OCI-LY7 (cell line): Measurements from ENCODE around the gene MAT1A. TPM values are rescaled to one million over a fixed set of nuclear protein-coding genes. Genes with fewer than 3 reads are reported as not detected.

ENCODE experiments used
- BruUV-seq: library from RNA; stranded (reverse); fragments of 400-500 nt; replicated peaks from 2 replicates; lab custom pipeline; 2021; lab: Mats Ljungman, UMichigan
- CTCF ChIA-PET: fragments of 300-600 bp; sonication (Branson Sonifier 250); formaldehyde crosslinking; loops from one replicate; lab custom pipeline; 2022; ENCODE audit warnings: antibody characterized with exemption; ENCODE audit not compliant: unreplicated experiment; lab: Charles Lee
- POLR2A ChIA-PET: fragments of 300-600 bp; sonication (Branson Sonifier 250); formaldehyde crosslinking; loops from one replicate; lab custom pipeline; 2022; ENCODE audit warnings: antibody characterized with exemption; lab: Charles Lee
- DNase-seq: peaks from one replicate; pipeline ENCODE4 v3.0.0-alpha.2; 2015; ENCODE audit warnings: low spot score
- H2AFZ ChIP-seq: fragments of 200-600 bp; sonication (generic), shearing (Covaris generic); 2 replicates; pipeline ENCODE4 v1.6.1; 2014; ENCODE audit warnings: mild to moderate bottlenecking, antibody characterized with exemption, low read length, moderate library complexity
- H3K27ac ChIP-seq: fragments of 200-600 bp; sonication (generic); 2 replicates; pipeline ENCODE4 v1.5.1; 2014; ENCODE audit warnings: mixed run types, low read depth, mild to moderate bottlenecking, moderate library complexity, low read length, inconsistent platforms; ENCODE audit not compliant: poor library complexity, severe bottlenecking
- H3K36me3 ChIP-seq: fragments of 200-600 bp; sonication (generic); 2 replicates; pipeline ENCODE4 v1.6.1; 2014; ENCODE audit warnings: mild to moderate bottlenecking, antibody characterized with exemption, low read length, moderate library complexity, mixed read lengths; ENCODE audit not compliant: insufficient read depth
- H3K4me1 ChIP-seq: fragments of 200-600 bp; sonication (generic); 2 replicates; pipeline ENCODE4 v1.5.1; 2014; ENCODE audit warnings: mild to moderate bottlenecking, low read length; ENCODE audit not compliant: insufficient read depth, poor library complexity, severe bottlenecking
- H3K4me2 ChIP-seq: fragments of 200-600 bp; sonication (generic); 2 replicates; pipeline ENCODE4 v1.6.1; 2014; ENCODE audit warnings: mild to moderate bottlenecking, low read length
- H3K4me3 ChIP-seq: fragments of 200-600 bp; sonication (generic); 2 replicates; pipeline ENCODE4 v1.5.1; 2014; ENCODE audit warnings: mild to moderate bottlenecking, low read depth, low read length; ENCODE audit not compliant: poor library complexity, severe bottlenecking
- H3K79me2 ChIP-seq: fragments of 200-600 bp; sonication (generic); 2 replicates; pipeline ENCODE4 v1.6.1; 2016; ENCODE audit warnings: low read depth, mild to moderate bottlenecking, low read length, moderate library complexity, mixed read lengths; ENCODE audit not compliant: insufficient read depth
- H3K9me2 ChIP-seq: fragments of 200-600 bp; sonication (generic); 2 replicates; pipeline ENCODE4 v1.6.1; 2016; ENCODE audit warnings: mild to moderate bottlenecking, low read length, mixed read lengths; ENCODE audit not compliant: insufficient read depth
- H3K9me3 ChIP-seq: fragments of 200-600 bp; sonication (generic); 2 replicates; pipeline ENCODE4 v1.6.1; 2014; ENCODE audit warnings: mild to moderate bottlenecking, mixed run types, low read length, mixed read lengths
- H4K20me1 ChIP-seq: fragments of 200-600 bp; sonication (generic); 2 replicates; pipeline ENCODE4 v1.6.1; 2014; ENCODE audit warnings: mild to moderate bottlenecking, antibody characterized with exemption, low read length, moderate library complexity, mixed read lengths; ENCODE audit not compliant: insufficient read depth
- CTCF ChIP-seq: fragments of 200-600 bp; sonication (generic); conservative IDR thresholded peaks from 2 replicates; pipeline ENCODE4 v1.5.1; 2014; ENCODE audit warnings: mild to moderate bottlenecking, antibody characterized with exemption, low read length, moderate library complexity, mixed read lengths
- EZH2phosphoT487 ChIP-seq: fragments of 200-600 bp; sonication (generic); IDR thresholded peaks from 2 replicates; pipeline ENCODE4 v1.6.1; 2018; ENCODE audit warnings: low read depth, borderline replicate concordance, mild to moderate bottlenecking, mixed run types, antibody characterized with exemption, low read length, moderate library complexity, mixed read lengths
- intact Hi-C: fragments of 100-400 bp; cut with micrococcal nuclease; formaldehyde crosslinking; loops from one replicate; pipeline ENCODE4 v1.10.0; 2022; ENCODE audit not compliant: unreplicated experiment
- total RNA-seq, 2 experiments: library from RNA; depleted of rRNA in 1 of 2; stranded (reverse); fragments of >200 nt in 1 of 2; shearing (Covaris generic) in 1 of 2; gene quantifications; 2 replicates each; pipeline ENCODE4 v1.2.3, GENCODE V29; 2014 to 2022

Gene MAT1A
- total RNA-seq, 2 experiments from 2014 or later, result not detected

- ChIA-PET CTCF (no interaction called here), POLR2A (no interaction called here)
- Histone ChIP-seq H3K27ac (no peak overlapping the region), H3K9me3 (no peaks in the 10 kb centered on the region), H3K9me2 (no peaks in the 10 kb centered on the region), H3K4me1 (no peaks in the 10 kb centered on the region), H3K36me3 (no peaks in the 10 kb centered on the region), H3K4me2 (no peak overlapping the region), H2AFZ (no peak overlapping the region), H4K20me1 (no peaks in the 10 kb centered on the region), H3K4me3 (no peak overlapping the region), H3K79me2 (no peaks in the 10 kb centered on the region)
- BruUV-seq, result no TSS peak
- intact Hi-C loops, result no loop called here
- TF ChIP-seq CTCF (no peak), EZH2phosphoT487 (no peak)
- no peak for DNase-seq
These were observed 11.7 kb downstream of the MAT1A start for GRCh38 chr10:80277567-80278250.

GRCh38 chr10:80277016-80277415 is 12.4 kb downstream of the MAT1A start:
- ChIA-PET POLR2A (no interaction called here), CTCF (no interaction called here)
- H3K9me3 ChIP-seq, result no peaks in the 10 kb centered on the region
- H3K9me2 ChIP-seq, result no peaks in the 10 kb centered on the region
- no peak for DNase-seq
- TF ChIP-seq EZH2phosphoT487 (no peak), CTCF (no peak)
- no peaks in the 10 kb centered on the region for H3K36me3 ChIP-seq
- no peak overlapping the region for H3K27ac ChIP-seq
- H4K20me1 ChIP-seq, result no peaks in the 10 kb centered on the region
- H3K79me2 ChIP-seq, result no peaks in the 10 kb centered on the region
- H3K4me1 ChIP-seq, result no peaks in the 10 kb centered on the region
- H2AFZ ChIP-seq, result no peak overlapping the region
- no peak overlapping the region for H3K4me3 ChIP-seq
- no peak overlapping the region for H3K4me2 ChIP-seq
- intact Hi-C loops, result no loop called here
- no TSS peak for BruUV-seq

- Histone ChIP-seq H3K4me2 (no peak overlapping the region), H3K4me3 (no peak overlapping the region), H3K9me3 (no peaks in the 10 kb centered on the region), H3K4me1 (no peaks in the 10 kb centered on the region), H3K79me2 (no peaks in the 10 kb centered on the region), H4K20me1 (no peaks in the 10 kb centered on the region), H3K9me2 (no peaks in the 10 kb centered on the region), H2AFZ (no peak overlapping the region), H3K36me3 (no peaks in the 10 kb centered on the region), H3K27ac (no peak overlapping the region)
- POLR2A ChIA-PET, result interaction anchor here (0.6 kb wide), 1 partner anchor 186 kb away, joined by 4 read pairs; no protein-coding TSS in a partner anchor
- DNase-seq, result no peak
- BruUV-seq, result no TSS peak
- TF ChIP-seq EZH2phosphoT487, result no peak
- intact Hi-C loops, result no loop called here
- CTCF ChIA-PET, result no interaction called here
These were observed 13.1 kb downstream of the MAT1A start for GRCh38 chr10:80276335-80276734.
